B cell (primary cell): ENCODE data around the gene RAI1. TPM values are rescaled to one million over a fixed set of nuclear protein-coding genes. Genes with fewer than 3 reads are reported as not detected.

Experiments used
- ATAC-seq: fragments of 200-7000 bp; cut with Tn5 transposase; one replicate; pipeline ENCODE4 v1.10.0; 2021; ENCODE audit warnings: low read depth, mild to moderate bottlenecking, moderate number of reproducible peaks, moderate library complexity
- CTCF ChIA-PET: fragments of 350-600 bp; sonication (Branson Sonifier 250); formaldehyde crosslinking; loops from one replicate; lab custom pipeline; 2021; ENCODE audit warnings: antibody characterized with exemption, inconsistent platforms; lab: Charles Lee
- POLR2A ChIA-PET: fragments of 350-600 bp; sonication (Branson Sonifier 250); formaldehyde crosslinking; loops from one replicate; lab custom pipeline; 2021; ENCODE audit warnings: antibody characterized with exemption; lab: Charles Lee
- DNase-seq: peaks from one replicate; pipeline ENCODE4 v3.0.0; 2013
- H2AFZ ChIP-seq: 2 replicates; pipeline ENCODE4 v1.6.1; 2012; ENCODE audit warnings: mild to moderate bottlenecking, low read depth, low read length; ENCODE audit not compliant: insufficient read depth, poor library complexity, severe bottlenecking
- H3K27ac ChIP-seq, 2 donors: 1 replicate in 1 of 2; 2 replicates in 1 of 2; pipeline ENCODE4 v1.5.1; 2012 to 2013; ENCODE audit warnings: low read length in 2 of 2, mild to moderate bottlenecking in 2 of 2, moderate library complexity in 1 of 2
- H3K27me3 ChIP-seq, 4 experiments: fragments of 200-600 bp in 1 of 4; sonication (generic) in 1 of 4; replicated peaks in 1 of 4; 1 replicate in 2 of 4; 2 replicates in 2 of 4; pipeline versions ENCODE4 v1.6.1 to v1.7.0; 2013 to 2016; ENCODE audit warnings: low read length in 3 of 4, mild to moderate bottlenecking in 2 of 4, mixed read lengths in 1 of 4, moderate library complexity in 1 of 4; ENCODE audit not compliant: insufficient read depth in 4 of 4, control insufficient read depth in 3 of 4; ENCODE audit errors: control extremely low read depth in 1 of 4
- H3K36me3 ChIP-seq, 2 experiments: replicated peaks in 1 of 2; 1 replicate in 1 of 2; 2 replicates in 1 of 2; pipeline versions ENCODE4 v1.6.1 to v1.7.1; 2013; ENCODE audit warnings: low read length in 1 of 2; ENCODE audit not compliant: insufficient read depth in 2 of 2, control insufficient read depth in 1 of 2; ENCODE audit errors: control extremely low read depth in 1 of 2, extremely low read depth in 1 of 2
- H3K4me1 ChIP-seq, 2 donors: fragments of 200-600 bp in 1 of 2; sonication (generic) in 1 of 2; 1 replicate in 1 of 2; 2 replicates in 1 of 2; pipeline versions ENCODE4 v1.5.1 to v1.6.1; 2013 to 2017; ENCODE audit warnings: low read length in 2 of 2; ENCODE audit not compliant: control insufficient read depth in 2 of 2, insufficient read depth in 2 of 2
- H3K4me2 ChIP-seq: replicated peaks from 2 replicates; pipeline ENCODE3; 2012; ENCODE audit warnings: mild to moderate bottlenecking, low read depth, low read length; ENCODE audit not compliant: poor library complexity, severe bottlenecking
- H3K4me3 ChIP-seq, 5 experiments: fragments of 200-600 bp in 1 of 5; sonication (generic) in 1 of 5; 1 replicate in 3 of 5; 2 replicates in 2 of 5; pipeline versions ENCODE4 v1.5.1 to v1.7.0; 2011 to 2016; ENCODE audit warnings: low read length in 4 of 5, mild to moderate bottlenecking in 4 of 5, low read depth in 2 of 5, control low read depth in 1 of 5, moderate library complexity in 1 of 5; ENCODE audit not compliant: insufficient read depth in 1 of 5; ENCODE audit errors: control extremely low read depth in 1 of 5, extremely low read depth in 1 of 5
- H3K79me2 ChIP-seq: fragments of 200-600 bp; sonication (generic); one replicate; pipeline ENCODE4 v1.6.0; 2016; ENCODE audit warnings: low read length; ENCODE audit not compliant: control insufficient read depth, insufficient read depth
- H3K9ac ChIP-seq: fragments of 200-600 bp; sonication (generic); 2 replicates; pipeline ENCODE4 v1.6.1; 2017; ENCODE audit warnings: mild to moderate bottlenecking, low read length, moderate library complexity
- H3K9me3 ChIP-seq, 3 donors: one replicate each; pipeline versions ENCODE4 v1.6.1 to v1.7.1; 2013; ENCODE audit warnings: low read length in 2 of 3; ENCODE audit not compliant: control insufficient read depth in 2 of 3, insufficient read depth in 1 of 3; ENCODE audit errors: control extremely low read depth in 1 of 3
- H4K20me1 ChIP-seq: 2 replicates; pipeline ENCODE4 v1.6.0; 2012; ENCODE audit warnings: mild to moderate bottlenecking, low read length; ENCODE audit not compliant: insufficient read depth, control insufficient read depth, poor library complexity, severe bottlenecking
- H3K27ac Mint-ChIP-seq: one replicate; pipeline ENCODE4 v1.8.0; 2021; ENCODE audit warnings: mixed read lengths
- H3K27me3 Mint-ChIP-seq: one replicate; pipeline ENCODE4 v1.8.0; 2021; ENCODE audit warnings: mixed read lengths
- H3K4me1 Mint-ChIP-seq: one replicate; pipeline ENCODE4 v1.8.0; 2021; ENCODE audit warnings: mixed read lengths
- H3K4me3 Mint-ChIP-seq: one replicate; pipeline ENCODE4 v1.8.0; 2021; ENCODE audit warnings: mixed read lengths
- H3K9me3 Mint-ChIP-seq: one replicate; pipeline ENCODE4 v1.8.0; 2022; ENCODE audit warnings: mixed read lengths; ENCODE audit not compliant: insufficient read depth
- EZH2 ChIP-seq: IDR thresholded peaks from 2 replicates; pipeline ENCODE4 v1.6.1; 2012; ENCODE audit warnings: borderline replicate concordance, low read depth, mild to moderate bottlenecking, moderate library complexity, low read length; ENCODE audit not compliant: insufficient read depth, poor library complexity, severe bottlenecking
- WGBS: methylation state at CpG from one replicate; pipeline ENCODE4 v1.1.5; 2013; ENCODE audit warnings: missing lambda C conversion rate; ENCODE audit not compliant: insufficient coverage; 5-methylcytosine and 5-hydroxymethylcytosine counted together
- intact Hi-C: fragments of 100-400 bp; cut with micrococcal nuclease; formaldehyde crosslinking; loops from one replicate; pipeline ENCODE4 v1.10.0; 2022
- polyA plus RNA-seq: library from polyadenylated mRNA; depleted of rRNA; stranded (reverse); fragments of >200 nt; gene quantifications from 2 replicates; pipeline ENCODE4 v1.2.3, GENCODE V29; 2012
- total RNA-seq, 2 donors: library from RNA; stranded (reverse); fragments of 120-200 nt in 1 of 2; gene quantifications; 1 replicate in 1 of 2; 2 replicates in 1 of 2; pipeline versions ENCODE4 v1.2.3 to v1.2.4, GENCODE V29; 2013 to 2022
- TF ChIP-seq, protein P1 (sequence below): fragments of 200-600 bp; IDR thresholded peaks from one replicate; pipeline ENCODE4 v1.8.0; 2022; ENCODE audit warnings: antibody characterized with exemption, mild to moderate bottlenecking

Gene RAI1
- total and polyA plus RNA-seq, 2 donors (not counting 1 experiment from before 2014, with no cell fraction given): 4.7 to 34.0 TPM

DNA sequence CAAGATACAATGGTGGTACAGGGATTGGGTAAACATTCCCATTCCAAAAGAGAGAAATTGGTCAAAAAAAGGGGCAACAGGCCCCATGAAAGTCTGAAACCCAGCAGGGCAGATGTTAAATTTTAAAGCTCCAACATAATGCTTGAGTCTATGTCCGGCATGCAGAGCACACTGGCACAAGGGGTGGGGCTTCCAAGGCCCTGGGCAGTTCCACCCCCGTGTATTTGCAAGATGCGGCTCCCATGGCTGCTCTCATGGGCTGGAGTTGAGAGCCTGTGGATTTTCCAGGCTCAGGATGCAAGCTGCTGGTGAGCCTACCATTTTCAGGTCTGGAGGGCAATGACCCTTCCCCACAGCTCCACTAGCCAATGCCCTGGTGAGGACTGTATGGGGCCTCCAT lies 27.9 kb upstream of the RAI1 start:
- DNase-seq: no peak
- WGBS: 94% methylated on average over 3 of the region's 3 CpGs
- Histone ChIP-seq H3K9me3 (peaks cover 0 to 26% (median 0%) of the 10 kb centered on the region in 3 donors), H2AFZ (no peak overlapping the region), H3K79me2 (no peaks in the 10 kb centered on the region), H3K27me3 (no peaks in the 10 kb centered on the region), H3K9ac (no peak overlapping the region), H4K20me1 (no peaks in the 10 kb centered on the region), H3K36me3 (no peaks in the 10 kb centered on the region), H3K4me2 (no peak overlapping the region), H3K4me3 (no peak overlapping the region), H3K27ac (no peak overlapping the region), H3K4me1 (no peaks in the 10 kb centered on the region)
- intact Hi-C loops: no loop called here
- POLR2A ChIA-PET: no interaction called here
- TF ChIP-seq, protein P1, sequence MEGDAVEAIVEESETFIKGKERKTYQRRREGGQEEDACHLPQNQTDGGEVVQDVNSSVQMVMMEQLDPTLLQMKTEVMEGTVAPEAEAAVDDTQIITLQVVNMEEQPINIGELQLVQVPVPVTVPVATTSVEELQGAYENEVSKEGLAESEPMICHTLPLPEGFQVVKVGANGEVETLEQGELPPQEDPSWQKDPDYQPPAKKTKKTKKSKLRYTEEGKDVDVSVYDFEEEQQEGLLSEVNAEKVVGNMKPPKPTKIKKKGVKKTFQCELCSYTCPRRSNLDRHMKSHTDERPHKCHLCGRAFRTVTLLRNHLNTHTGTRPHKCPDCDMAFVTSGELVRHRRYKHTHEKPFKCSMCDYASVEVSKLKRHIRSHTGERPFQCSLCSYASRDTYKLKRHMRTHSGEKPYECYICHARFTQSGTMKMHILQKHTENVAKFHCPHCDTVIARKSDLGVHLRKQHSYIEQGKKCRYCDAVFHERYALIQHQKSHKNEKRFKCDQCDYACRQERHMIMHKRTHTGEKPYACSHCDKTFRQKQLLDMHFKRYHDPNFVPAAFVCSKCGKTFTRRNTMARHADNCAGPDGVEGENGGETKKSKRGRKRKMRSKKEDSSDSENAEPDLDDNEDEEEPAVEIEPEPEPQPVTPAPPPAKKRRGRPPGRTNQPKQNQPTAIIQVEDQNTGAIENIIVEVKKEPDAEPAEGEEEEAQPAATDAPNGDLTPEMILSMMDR: no peak
- no peak for TF ChIP-seq EZH2
- Mint-ChIP-seq H3K27ac (no peak overlapping the region), H3K4me1 (no peaks in the 10 kb centered on the region), H3K27me3 (peaks cover 4% of the 10 kb centered on the region), H3K4me3 (no peak overlapping the region), H3K9me3 (peaks cover 7% of the 10 kb centered on the region)
- ATAC-seq: no peak
- CTCF ChIA-PET: interaction anchor here (1.1 to 1.5 kb wide), 2 partner anchors 11 to 26 kb away, joined by 3 to 5 read pairs; no protein-coding TSS in a partner anchor

DNA sequence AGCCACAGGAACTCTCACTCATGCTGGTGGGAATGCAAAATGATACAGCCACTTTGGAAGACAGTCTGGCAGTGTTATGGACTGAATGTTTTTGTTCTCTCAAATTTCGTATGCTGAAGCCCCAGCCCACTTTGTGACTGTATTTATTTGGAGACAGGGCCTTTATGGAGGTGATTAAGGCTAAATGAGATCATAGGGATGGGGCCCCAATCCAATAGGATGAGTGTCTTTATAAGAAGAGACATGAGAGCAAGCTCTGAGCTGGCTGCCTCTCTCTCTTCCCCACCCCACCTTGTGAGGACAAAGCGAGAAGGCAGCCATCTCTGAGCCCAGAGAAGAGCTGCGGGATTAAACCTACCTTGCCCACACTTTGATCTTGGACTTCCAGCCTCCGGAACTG lies 21.9 kb upstream of the RAI1 start:
- Mint-ChIP-seq H3K27me3 (peaks cover 4% of the 10 kb centered on the region), H3K27ac (no peak overlapping the region), H3K9me3 (peaks cover 13% of the 10 kb centered on the region), H3K4me1 (peaks cover 25% of the 10 kb centered on the region), H3K4me3 (no peak overlapping the region)
- TF ChIP-seq, protein P1: no peak
- TF ChIP-seq EZH2: no peak
- ChIA-PET CTCF (interaction anchor here (0.7 kb wide), 1 partner anchor 376 kb away, joined by 3 read pairs; no protein-coding TSS in a partner anchor), POLR2A (no interaction called here)
- Histone ChIP-seq H3K27ac (no peak overlapping the region), H3K4me2 (no peak overlapping the region), H4K20me1 (no peaks in the 10 kb centered on the region), H3K9me3 (peaks cover 0 to 26% (median 9%) of the 10 kb centered on the region in 3 donors), H3K4me1 (peaks cover 10 to 17% of the 10 kb centered on the region in 2 donors), H3K36me3 (no peaks in the 10 kb centered on the region), H3K4me3 (no peak overlapping the region), H3K9ac (no peak overlapping the region), H3K27me3 (no peaks in the 10 kb centered on the region), H2AFZ (no peak overlapping the region), H3K79me2 (no peaks in the 10 kb centered on the region)
- 86% methylated on average over 1 of the region's 4 CpGs for WGBS
- ATAC-seq (no peak), DNase-seq (no peak)
- intact Hi-C loops: no loop called here
